ENCODE results near the gene PRSS56. TPM values are rescaled to one million over a fixed set of nuclear protein-coding genes. Genes with fewer than 3 reads are reported as not detected.

PRSS56 gene
- total RNA-seq, 1 donor from 2014 or later = not detected

DNA sequence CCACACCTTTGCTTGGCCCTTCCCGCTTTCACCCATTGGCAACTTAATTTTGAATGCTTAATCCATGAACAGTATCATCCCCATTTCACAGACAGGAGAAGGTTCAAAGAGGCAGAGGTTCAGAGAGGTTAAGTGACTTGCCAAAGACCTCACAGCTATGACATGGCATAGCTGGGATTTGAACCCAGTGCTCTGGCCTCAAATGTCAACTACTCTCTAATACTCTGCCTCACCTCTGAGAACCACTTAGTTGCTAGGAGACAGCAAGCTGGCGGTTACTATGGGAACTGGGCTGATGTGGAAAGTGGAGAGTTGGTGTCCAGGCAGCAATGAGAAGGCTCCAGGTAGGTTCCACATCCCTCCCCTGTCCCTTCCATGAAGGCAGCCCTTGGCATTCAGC lies 15.8 kb upstream of the PRSS56 start:
- Mint-ChIP-seq H3K4me1 (ENCODE audit: unreplicated experiment) (peaks cover 9% of the 10 kb centered on the region), H3K27me3 (ENCODE audit: unreplicated experiment) (peaks cover 60% of the 10 kb centered on the region), H3K36me3 (ENCODE audit: unreplicated experiment) (no peaks in the 10 kb centered on the region), H3K27ac (ENCODE audit: unreplicated experiment) (no peak overlapping the region), H3K4me3 (ENCODE audit: unreplicated experiment) (no peak overlapping the region), H3K9me3 (ENCODE audit: unreplicated experiment) (no peaks in the 10 kb centered on the region)
- TF ChIP-seq, protein P1, sequence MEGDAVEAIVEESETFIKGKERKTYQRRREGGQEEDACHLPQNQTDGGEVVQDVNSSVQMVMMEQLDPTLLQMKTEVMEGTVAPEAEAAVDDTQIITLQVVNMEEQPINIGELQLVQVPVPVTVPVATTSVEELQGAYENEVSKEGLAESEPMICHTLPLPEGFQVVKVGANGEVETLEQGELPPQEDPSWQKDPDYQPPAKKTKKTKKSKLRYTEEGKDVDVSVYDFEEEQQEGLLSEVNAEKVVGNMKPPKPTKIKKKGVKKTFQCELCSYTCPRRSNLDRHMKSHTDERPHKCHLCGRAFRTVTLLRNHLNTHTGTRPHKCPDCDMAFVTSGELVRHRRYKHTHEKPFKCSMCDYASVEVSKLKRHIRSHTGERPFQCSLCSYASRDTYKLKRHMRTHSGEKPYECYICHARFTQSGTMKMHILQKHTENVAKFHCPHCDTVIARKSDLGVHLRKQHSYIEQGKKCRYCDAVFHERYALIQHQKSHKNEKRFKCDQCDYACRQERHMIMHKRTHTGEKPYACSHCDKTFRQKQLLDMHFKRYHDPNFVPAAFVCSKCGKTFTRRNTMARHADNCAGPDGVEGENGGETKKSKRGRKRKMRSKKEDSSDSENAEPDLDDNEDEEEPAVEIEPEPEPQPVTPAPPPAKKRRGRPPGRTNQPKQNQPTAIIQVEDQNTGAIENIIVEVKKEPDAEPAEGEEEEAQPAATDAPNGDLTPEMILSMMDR (IDR thresholded peaks at IDR 0.05) = no peak
- DNase-seq (ENCODE audit: extremely low spot score, unreplicated experiment) = no peak

DNA sequence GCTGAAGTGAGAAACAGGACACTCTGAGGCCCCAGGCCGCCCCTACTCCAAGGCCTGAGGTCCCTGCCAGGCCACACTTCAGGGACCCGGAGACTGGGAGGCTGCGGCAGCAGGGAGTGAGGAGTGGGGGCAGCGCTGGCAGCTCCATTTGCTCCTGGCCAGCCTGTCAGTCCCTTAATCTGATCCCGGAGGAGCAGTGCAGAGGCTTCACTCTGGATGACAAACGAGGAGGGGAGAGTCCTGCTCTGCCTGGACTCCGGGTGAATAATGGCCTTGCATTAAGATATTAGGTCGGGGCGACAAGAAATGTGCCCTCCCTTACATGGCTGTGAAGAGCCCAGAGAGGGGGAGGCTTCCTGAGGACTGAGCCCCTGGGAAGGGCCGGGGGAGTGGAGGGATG lies 14.3 kb upstream of the PRSS56 start:
- Mint-ChIP-seq H3K27me3 (ENCODE audit: unreplicated experiment) (peaks cover 59% of the 10 kb centered on the region), H3K27ac (ENCODE audit: unreplicated experiment) (no peak overlapping the region), H3K36me3 (ENCODE audit: unreplicated experiment) (no peaks in the 10 kb centered on the region), H3K4me3 (ENCODE audit: unreplicated experiment) (no peak overlapping the region), H3K9me3 (ENCODE audit: unreplicated experiment) (no peaks in the 10 kb centered on the region), H3K4me1 (ENCODE audit: unreplicated experiment) (peaks cover 9% of the 10 kb centered on the region)
- no peak for DNase-seq (ENCODE audit: extremely low spot score, unreplicated experiment)
- TF ChIP-seq, protein P1 (IDR thresholded peaks at IDR 0.05) = no peak

DNA sequence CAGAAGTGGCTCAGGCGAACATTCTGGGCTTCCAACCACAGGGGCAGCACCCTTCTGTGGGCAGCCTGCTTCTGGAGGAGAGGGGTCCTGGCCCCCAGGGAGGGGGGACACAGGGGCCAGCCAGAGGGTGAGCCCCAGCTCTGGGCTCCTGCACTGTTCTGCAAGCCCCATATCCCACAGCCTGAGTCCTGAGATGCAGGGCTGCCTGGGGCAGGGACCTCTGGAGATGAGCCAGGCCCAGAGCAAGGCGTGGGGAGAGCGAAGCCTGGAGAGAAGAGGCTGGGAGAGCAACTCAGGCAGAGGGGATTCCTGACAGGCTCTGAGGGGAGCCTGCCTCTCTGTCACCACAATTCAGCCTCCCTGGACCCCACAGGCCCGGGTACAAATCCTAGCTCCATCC lies 13.5 kb upstream of the PRSS56 start:
- TF ChIP-seq, protein P1 (IDR thresholded peaks at IDR 0.05) = no peak
- Mint-ChIP-seq H3K4me3 (ENCODE audit: unreplicated experiment) (no peak overlapping the region), H3K9me3 (ENCODE audit: unreplicated experiment) (no peaks in the 10 kb centered on the region), H3K36me3 (ENCODE audit: unreplicated experiment) (no peaks in the 10 kb centered on the region), H3K27me3 (ENCODE audit: unreplicated experiment) (peaks cover 62% of the 10 kb centered on the region), H3K27ac (ENCODE audit: unreplicated experiment) (no peak overlapping the region), H3K4me1 (ENCODE audit: unreplicated experiment) (peaks cover 9% of the 10 kb centered on the region)
- DNase-seq (ENCODE audit: extremely low spot score, unreplicated experiment) = no peak

DNA sequence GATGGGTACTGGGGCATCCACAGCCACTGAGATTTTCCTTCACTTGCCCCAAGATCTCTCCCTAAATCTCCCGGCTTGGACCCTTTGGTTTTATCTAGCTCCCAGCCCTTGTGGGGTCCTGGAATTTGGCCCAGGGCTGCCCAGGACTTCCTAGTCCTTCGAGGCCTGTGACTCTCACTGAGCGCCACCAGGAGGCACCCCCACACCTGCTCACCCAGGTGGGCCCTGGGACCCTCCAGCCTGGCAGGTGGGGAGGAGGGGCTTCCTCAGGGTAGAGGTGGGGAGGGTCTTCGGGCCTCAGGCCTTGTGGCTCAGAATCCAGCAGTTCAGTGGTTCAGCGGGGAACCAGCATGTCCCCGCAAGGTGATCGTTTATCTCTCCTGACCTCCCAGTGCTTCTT lies 11.9 kb upstream of the PRSS56 start:
- no peak overlapping the region for H3K4me3 Mint-ChIP-seq (ENCODE audit: unreplicated experiment)
- H3K27me3 Mint-ChIP-seq (ENCODE audit: unreplicated experiment) = peaks cover 59% of the 10 kb centered on the region
- peaks cover 4% of the 10 kb centered on the region for H3K4me1 Mint-ChIP-seq (ENCODE audit: unreplicated experiment)
- H3K9me3 Mint-ChIP-seq (ENCODE audit: unreplicated experiment) = no peaks in the 10 kb centered on the region
- TF ChIP-seq, protein P1 (IDR thresholded peaks at IDR 0.05) = no peak
- no peak overlapping the region for H3K27ac Mint-ChIP-seq (ENCODE audit: unreplicated experiment)
- H3K36me3 Mint-ChIP-seq (ENCODE audit: unreplicated experiment) = no peaks in the 10 kb centered on the region
- DNase-seq (ENCODE audit: extremely low spot score, unreplicated experiment) = no peak

DNA sequence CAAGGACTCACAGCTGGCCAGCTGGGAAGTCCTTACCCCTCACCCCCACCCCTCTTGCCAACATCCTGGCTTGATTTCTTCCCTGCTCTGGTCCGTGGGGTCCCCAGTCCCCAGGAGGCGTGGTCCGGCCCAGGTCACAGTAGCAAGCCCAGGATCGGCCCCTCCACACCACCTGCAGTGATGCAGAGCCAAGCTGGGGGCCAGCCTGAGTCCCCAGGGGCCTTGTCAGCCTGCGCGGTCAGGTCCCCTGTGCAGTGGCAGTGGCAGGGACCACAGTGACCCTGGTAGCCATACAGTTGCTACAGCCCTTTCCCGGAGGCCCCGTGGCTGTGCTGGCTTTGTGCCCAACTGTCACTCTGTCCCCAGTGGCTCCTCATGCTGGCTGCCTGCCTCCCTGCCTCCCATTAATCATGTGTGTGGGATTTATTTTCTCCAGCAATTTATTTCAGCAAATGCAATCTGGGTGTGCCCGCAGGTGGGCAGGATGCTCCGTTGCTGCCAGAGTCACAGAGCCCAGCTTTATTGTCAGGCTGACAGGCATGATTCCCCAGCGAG lies 8.8 kb upstream of the PRSS56 start:
- DNase-seq (ENCODE audit: extremely low spot score, unreplicated experiment) = no peak
- TF ChIP-seq, protein P1 (IDR thresholded peaks at IDR 0.05) = no peak
- Mint-ChIP-seq H3K27me3 (ENCODE audit: unreplicated experiment) (peaks cover 50% of the 10 kb centered on the region), H3K4me1 (ENCODE audit: unreplicated experiment) (no peaks in the 10 kb centered on the region), H3K9me3 (ENCODE audit: unreplicated experiment) (no peaks in the 10 kb centered on the region), H3K36me3 (ENCODE audit: unreplicated experiment) (peaks cover 2% of the 10 kb centered on the region), H3K4me3 (ENCODE audit: unreplicated experiment) (no peak overlapping the region), H3K27ac (ENCODE audit: unreplicated experiment) (no peak overlapping the region)

Measured in osteocyte (in vitro differentiated cells).